ENCODE measurements around the gene DLEU7.

DLEU7 gene

GRCh38 chr13:50780201-50781015 is 63.1 kb downstream of the DLEU7 start:
- Histone ChIP-seq H4K8ac (ENCODE audit: low read depth, low read length) (no peak overlapping the region), H3K4me1 (ENCODE audit: control insufficient read depth in 2 of 2, insufficient read depth in 1 of 2, low read depth in 1 of 2, low read length in 2 of 2) (no peaks in the 10 kb centered on the region), H2AFZ (ENCODE audit: low read length) (no peak overlapping the region), H3K18ac (ENCODE audit: low read length) (no peak overlapping the region), H2BK120ac (ENCODE audit: low read depth, low read length) (no peak overlapping the region), H2BK12ac (ENCODE audit: low read length) (no peak overlapping the region), H3K27ac (replicated peaks; ENCODE audit: low read length) (no peak overlapping the region), H2BK15ac (ENCODE audit: low read length) (no peak overlapping the region), H3K36me3 (replicated peaks in 1 of 2; ENCODE audit: control insufficient read depth in 2 of 2, insufficient read depth in 2 of 2, low read length in 2 of 2) (no peaks in the 10 kb centered on the region), H3K4me2 (ENCODE audit: insufficient read depth, low read length, poor library complexity, severe bottlenecking) (no peak overlapping the region), H3K9ac (ENCODE audit: low read depth, low read length, poor library complexity) (no peak overlapping the region), H2AK5ac (ENCODE audit: low read depth, low read length) (no peak overlapping the region), H3K4me3 (ENCODE audit: low read length in 2 of 2) (no peak overlapping the region), H3K4ac (ENCODE audit: low read length) (no peak overlapping the region), H3K9me3 (replicated peaks in 1 of 2; ENCODE audit: control insufficient read depth in 2 of 2, insufficient read depth in 1 of 2, low read depth in 1 of 2, low read length in 2 of 2) (peaks cover 0 to 7% of the 10 kb centered on the region in 2 donors), H2BK5ac (ENCODE audit: low read length) (no peak overlapping the region), H3K79me1 (ENCODE audit: low read depth, low read length) (no peaks in the 10 kb centered on the region), H4K91ac (ENCODE audit: low read depth, low read length, poor library complexity) (no peak overlapping the region), H3K23ac (ENCODE audit: low read depth, low read length, poor library complexity) (no peak overlapping the region), H3K14ac (ENCODE audit: low read length) (no peak overlapping the region), H3K27me3 (ENCODE audit: control insufficient read depth in 3 of 3, insufficient read depth in 3 of 3, low read depth in 1 of 3, low read length in 3 of 3) (no peaks in the 10 kb centered on the region)
- no peak for DNase-seq (ENCODE audit: low spot score)
- WGBS, 2 donors (ENCODE audit: extremely low coverage in 2 of 2, insufficient read length in 2 of 2, insufficient replicate concordance in 1 of 2) = no CpG with 5 or more reads among the region's 9 CpGs

GRCh38 chr13:50779443-50780200 is 63.9 kb downstream of the DLEU7 start:
- Histone ChIP-seq H3K4me2 (ENCODE audit: insufficient read depth, low read length, poor library complexity, severe bottlenecking) (no peak overlapping the region), H3K9ac (ENCODE audit: low read depth, low read length, poor library complexity) (no peak overlapping the region), H2BK5ac (ENCODE audit: low read length) (no peak overlapping the region), H3K36me3 (replicated peaks in 1 of 2; ENCODE audit: control insufficient read depth in 2 of 2, insufficient read depth in 2 of 2, low read length in 2 of 2) (no peaks in the 10 kb centered on the region), H4K8ac (ENCODE audit: low read depth, low read length) (no peak overlapping the region), H4K91ac (ENCODE audit: low read depth, low read length, poor library complexity) (no peak overlapping the region), H3K4ac (ENCODE audit: low read length) (no peak overlapping the region), H2BK12ac (ENCODE audit: low read length) (no peak overlapping the region), H3K4me3 (ENCODE audit: low read length in 2 of 2) (no peak overlapping the region), H3K4me1 (ENCODE audit: control insufficient read depth in 2 of 2, insufficient read depth in 1 of 2, low read depth in 1 of 2, low read length in 2 of 2) (no peaks in the 10 kb centered on the region), H3K9me3 (replicated peaks in 1 of 2; ENCODE audit: control insufficient read depth in 2 of 2, insufficient read depth in 1 of 2, low read depth in 1 of 2, low read length in 2 of 2) (peaks cover 0 to 9% of the 10 kb centered on the region in 2 donors), H2AK5ac (ENCODE audit: low read depth, low read length) (no peak overlapping the region), H2AFZ (ENCODE audit: low read length) (no peak overlapping the region), H3K27ac (replicated peaks; ENCODE audit: low read length) (no peak overlapping the region), H3K23ac (ENCODE audit: low read depth, low read length, poor library complexity) (no peak overlapping the region), H3K18ac (ENCODE audit: low read length) (no peak overlapping the region), H2BK15ac (ENCODE audit: low read length) (no peak overlapping the region), H2BK120ac (ENCODE audit: low read depth, low read length) (no peak overlapping the region), H3K27me3 (ENCODE audit: control insufficient read depth in 3 of 3, insufficient read depth in 3 of 3, low read depth in 1 of 3, low read length in 3 of 3) (no peaks in the 10 kb centered on the region), H3K14ac (ENCODE audit: low read length) (no peak overlapping the region), H3K79me1 (ENCODE audit: low read depth, low read length) (no peaks in the 10 kb centered on the region)
- DNase-seq (ENCODE audit: low spot score) = no peak
- WGBS, 2 donors (ENCODE audit: extremely low coverage in 2 of 2, insufficient read length in 2 of 2, insufficient replicate concordance in 1 of 2) = no CpG with 5 or more reads among the region's 8 CpGs

Small RNA genes within 50 kb of the gene (small RNA-seq; reads per million reads assigned to genes)
- 4.3 reads per million, percentile 11 among the genes with 10 or more reads in this experiment for gene RNA5SP28 (ENCODE audit: insufficient read depth)
